Eye (tissue), 1 donor: Measurements from ENCODE around the gene MAP2K7.
"Not testable (repeated sequence)": the region's sequence is repeated elsewhere in the genome, so short reads cannot be mapped to it uniquely, and the experiment has no call there.

Experiments
- DNase-seq: peaks from one replicate; pipeline ENCODE4 v3.0.0-alpha.2; 2015

The MAP2K7 gene

DNA sequence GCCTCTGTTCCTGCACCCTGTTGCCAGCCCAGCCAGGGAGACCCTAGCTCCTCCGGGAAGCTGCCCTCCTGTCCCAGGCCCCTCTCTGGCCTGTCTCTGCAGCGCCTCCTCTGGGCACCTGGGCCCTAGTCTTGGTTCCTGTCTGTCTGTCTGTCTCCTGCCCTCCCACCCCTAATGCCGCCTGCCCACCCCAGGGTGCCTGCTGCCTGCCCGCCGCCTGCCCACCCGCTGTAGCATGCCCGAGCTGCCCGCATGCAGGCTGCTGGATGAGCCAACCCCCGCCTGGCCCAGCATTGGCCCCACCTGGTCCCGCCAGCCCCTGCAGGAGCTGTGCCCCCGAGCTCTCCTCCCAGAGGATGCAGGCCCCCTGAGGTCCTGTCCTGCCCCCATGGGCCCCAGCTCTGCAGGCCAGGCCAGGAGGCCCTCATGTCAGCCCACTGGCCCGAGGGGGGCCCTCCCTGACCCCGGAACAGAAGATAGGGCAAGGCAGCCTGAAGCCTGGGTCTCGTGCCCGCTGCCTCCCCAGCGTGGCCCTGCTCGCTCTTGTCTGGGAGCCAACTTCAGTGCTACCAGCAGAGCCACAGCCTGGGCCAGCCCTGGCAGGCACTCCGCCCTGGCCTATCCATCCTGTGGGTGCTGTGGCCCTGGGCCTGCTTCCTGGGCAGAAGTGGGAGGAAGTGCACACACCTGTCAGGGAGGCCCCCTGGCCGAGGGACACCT lies 5.2 kb downstream of the MAP2K7 start:
- DNase-seq = no peak

DNA sequence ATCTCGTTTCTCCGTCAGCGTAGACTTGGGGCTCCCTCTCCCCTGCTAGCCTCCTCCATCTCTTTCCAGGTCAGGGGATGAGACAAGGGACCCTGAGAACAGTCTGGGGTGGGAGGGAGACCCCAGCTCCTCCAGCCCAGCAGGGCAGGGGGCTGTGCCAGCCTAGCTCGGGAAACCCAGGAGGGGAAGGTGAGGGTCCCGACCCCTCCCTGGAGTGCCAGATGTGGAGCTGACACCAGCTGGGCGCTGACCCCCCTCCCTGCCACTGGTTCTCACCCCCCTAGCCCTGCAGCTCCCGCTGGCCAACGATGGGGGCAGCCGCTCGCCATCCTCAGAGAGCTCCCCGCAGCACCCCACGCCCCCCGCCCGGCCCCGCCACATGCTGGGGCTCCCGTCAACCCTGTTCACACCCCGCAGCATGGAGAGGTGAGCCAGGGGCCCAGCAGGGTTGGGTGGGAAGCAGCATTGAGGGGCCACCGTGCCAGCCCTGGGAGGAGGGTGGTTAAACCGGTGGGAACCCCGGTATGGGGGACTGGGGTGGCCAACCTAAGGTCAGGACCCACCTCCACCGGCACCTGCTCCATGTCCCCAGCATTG lies 5.9 kb downstream of the MAP2K7 start:
- no peak for DNase-seq

DNA sequence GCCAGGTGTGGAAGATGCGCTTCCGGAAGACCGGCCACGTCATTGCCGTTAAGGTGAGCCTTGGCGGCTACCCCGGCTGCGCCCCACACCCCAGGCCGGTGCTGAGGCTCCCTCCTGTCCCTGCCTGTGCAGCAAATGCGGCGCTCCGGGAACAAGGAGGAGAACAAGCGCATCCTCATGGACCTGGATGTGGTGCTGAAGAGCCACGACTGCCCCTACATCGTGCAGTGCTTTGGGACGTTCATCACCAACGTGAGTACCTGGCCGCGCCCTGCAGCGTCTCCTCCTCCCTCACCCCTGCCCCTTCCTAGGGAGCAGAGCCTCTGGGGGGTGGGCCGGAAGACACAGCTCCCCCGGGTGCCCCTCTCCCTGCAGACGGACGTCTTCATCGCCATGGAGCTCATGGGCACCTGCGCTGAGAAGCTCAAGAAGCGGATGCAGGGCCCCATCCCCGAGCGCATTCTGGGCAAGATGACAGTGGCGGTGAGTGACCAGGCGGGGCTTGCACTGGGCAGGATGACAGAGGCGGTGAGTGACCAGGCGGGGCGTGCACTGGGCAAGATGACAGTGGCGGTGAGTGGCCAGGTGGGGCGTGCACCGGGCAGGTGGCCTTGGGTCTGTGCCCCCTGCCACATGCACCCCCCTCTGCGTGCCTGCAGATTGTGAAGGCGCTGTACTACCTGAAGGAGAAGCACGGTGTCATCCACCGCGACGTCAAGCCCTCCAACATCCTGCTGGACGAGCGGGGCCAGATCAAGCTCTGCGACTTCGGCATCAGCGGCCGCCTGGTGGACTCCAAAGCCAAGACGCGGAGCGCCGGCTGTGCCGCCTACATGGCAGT lies 6.9 kb downstream of the MAP2K7 start:
- DNase-seq = no peak

DNA sequence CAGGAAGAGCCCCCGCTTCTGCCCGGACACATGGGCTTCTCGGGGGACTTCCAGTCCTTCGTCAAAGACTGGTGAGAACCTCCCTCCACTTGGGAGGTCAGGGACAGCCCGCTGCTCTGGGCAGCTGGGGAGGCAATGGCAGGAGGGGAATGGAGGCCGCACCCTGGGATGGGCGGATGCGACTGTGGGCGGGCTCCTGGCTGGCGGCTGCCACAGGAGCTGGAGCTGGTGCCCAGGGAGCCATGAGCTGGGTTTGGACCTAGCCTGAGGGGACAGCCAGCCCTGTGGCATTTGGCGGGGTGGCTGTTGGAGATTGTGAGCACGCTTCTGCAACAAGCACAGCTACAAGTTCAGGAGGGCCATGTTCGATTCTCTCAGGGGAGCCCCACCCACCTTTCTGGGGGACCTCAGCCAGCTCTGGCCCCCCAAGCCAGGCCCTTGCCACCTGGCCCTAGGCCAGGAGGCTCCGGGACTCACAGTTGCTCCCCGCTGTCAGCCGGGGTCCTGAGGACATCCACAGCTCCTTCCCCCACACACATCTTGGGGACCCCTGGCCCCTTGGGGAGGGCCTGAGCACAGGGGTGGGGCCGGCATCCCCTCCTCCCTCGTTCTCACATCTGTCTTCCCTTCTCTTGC lies 7.9 kb downstream of the MAP2K7 start:
- no peak for DNase-seq

DNA sequence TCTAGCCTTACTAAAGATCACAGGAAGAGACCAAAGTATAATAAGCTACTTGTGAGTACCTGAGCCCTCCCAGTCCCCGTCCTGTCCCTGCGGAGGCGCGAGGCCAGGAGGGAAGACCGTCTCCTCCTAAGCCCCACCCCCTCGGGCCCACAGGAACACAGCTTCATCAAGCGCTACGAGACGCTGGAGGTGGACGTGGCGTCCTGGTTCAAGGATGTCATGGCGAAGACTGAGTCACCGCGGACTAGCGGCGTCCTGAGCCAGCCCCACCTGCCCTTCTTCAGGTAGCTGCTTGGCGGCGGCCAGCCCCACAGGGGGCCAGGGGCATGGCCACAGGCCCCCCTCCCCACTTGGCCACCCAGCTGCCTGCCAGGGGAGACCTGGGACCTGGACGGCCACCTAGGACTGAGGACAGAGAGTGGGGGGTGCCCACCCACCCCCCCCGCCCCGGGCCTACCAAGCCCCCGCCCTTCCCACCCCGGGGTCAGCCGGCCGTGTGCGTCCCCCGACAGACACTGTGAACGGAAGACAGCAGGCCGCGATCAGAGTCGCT lies 8.5 kb downstream of the MAP2K7 start:
- no peak for DNase-seq

DNA sequence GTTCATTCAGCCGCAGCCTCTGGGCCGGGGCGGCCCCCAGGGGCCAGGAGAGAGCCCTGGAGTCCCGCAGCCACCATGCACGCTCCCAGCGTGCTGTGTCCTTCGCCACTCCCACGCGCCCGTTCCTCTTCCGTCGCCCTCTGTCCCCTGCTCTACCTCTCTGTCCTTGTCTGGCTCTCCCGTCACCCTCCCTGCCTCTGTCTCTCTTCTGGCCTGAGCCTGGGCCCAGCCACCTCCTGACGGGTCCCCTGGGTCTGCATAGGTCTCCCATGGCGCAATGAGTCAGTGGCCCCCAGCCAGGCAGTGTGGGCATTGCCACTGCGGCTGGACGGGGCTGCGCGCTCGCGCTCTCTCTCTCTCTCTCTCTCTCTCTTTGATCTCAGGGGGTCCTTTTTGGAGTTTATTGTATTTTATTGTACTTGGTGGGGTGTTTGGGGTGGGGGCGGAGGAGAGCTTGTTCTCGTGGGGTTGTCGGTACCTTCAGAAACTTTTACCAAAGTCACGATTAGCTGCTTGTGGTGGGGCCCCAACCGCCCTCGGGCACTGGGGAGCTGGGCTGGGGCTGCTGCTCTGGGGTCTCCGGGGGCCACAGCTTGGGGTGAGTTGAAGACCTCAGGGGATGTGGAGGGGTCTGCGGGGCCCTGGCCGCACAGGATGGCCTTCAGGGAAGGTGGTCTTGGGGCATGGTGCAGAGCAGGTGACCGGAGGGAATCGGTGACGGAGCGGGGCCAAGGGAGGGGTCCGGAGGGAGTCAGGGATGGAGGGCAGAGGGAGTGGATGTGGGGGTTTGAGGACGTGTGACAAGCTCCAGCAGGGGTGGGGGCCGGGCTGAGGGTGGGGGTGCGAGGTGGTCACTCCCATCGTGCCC lies 9.3 kb downstream of the MAP2K7 start:
- DNase-seq = no peak

DNA sequence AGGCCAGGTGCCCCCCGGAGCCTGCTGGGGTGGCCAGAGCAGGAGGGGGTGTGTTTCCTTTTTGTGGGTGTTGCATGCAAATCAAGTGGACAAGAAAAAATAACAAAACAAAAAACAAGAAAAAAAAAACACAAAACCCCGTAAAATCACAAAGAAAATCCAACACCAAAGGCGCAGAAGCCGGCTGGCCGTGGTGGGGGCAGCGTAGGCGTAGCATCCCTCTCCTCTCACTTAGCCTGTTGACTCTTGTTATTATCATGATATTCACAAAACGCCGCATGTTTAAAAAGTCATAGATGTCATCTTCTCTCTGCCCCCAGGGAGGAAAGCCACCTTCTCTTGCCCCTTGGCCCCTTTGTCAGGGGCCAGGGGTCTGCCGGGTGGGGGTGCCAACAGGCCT lies 10.0 kb downstream of the MAP2K7 start:
- DNase-seq = no peak

DNA sequence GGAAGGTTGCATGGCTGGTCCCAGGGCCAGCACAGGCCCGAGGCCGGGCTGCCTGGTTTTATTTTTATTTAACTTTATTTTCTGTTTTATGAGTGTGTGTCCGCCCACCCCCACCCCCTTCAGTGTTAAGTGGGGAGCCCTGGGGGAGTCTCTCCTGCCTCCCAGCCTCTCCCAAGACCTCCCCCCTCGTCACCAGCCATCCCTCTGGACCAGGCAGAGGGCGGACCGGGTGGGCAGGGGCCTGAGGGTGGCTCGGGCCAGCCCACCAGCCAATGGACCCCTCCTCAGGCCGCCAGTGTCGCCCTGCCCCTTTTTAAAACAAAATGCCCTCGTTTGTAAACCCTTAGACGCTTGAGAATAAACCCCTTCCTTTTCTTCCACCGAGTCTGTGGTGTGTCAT lies 10.4 kb downstream of the MAP2K7 start:
- DNase-seq = no peak

DNA sequence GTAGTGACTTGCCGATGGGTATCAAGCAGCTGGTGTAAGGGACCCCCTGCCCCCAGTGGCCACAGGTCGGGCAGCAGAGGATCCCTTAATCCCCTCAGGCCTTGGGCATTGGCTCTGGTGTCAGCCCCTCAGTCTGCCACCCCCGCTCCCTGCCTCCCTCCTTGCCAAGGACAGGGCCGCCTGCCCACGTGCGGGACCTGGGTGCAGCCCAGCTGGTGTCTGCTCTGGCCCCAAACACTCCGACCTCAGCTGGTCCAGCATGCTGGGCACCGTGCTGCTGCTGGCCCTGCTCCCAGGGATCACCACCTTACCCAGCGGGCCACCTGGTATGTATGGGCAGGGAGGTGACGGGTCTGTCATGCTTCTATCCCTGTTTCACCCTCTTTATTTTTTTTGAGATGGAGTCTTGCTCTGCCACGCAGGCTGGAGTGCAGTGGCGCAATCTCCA lies 10.9 kb downstream of the MAP2K7 start, which contains the start of gene TGFBR3L:
Gene TGFBR3L, plus strand, starts transcription at position 233 of the 448 bp plus-strand sequence.
- DNase-seq = no peak

DNA sequence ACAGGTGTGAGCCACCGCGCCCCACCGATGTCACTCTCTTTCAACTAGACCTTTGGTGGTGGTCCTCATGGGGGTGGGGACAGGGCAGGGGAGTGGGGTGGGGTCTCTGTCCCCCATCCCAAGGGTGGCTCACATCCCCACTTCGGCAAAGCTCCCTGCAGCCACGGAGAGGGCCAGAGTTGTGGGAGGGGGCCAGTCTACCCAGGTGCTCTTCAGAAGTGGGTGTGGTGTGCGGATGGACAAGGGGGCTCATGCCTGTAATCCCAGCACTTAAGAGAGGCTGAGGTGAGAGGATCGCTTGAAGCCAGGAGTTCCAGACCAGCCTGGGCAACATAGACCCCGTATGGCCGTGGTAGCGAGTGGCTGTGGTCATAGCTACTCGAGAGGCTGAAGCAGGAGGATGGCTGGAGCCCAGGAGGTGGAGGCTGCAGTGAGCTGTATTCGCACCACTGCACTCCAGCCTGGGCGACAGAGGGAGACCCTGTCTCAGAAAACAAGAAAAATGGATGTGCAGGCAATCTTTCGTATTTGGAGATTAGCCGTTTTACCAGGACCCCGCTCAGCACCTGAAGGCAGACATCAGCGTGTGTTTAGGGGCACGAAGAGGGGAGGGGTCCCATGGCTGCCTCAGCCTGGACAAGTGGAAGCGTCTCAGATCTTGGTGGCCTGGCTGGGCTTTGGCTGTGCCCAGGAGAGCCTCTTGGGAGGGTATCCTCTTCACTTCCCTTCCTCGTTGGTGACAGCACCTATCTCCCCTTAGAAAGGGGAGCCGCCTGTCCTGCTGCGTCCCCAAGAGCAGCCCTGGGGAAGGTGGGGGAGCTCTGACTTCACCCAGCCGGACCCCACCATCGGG lies 11.8 kb downstream of the MAP2K7 start:
- peak; percentile 47 for DNase-seq

DNA sequence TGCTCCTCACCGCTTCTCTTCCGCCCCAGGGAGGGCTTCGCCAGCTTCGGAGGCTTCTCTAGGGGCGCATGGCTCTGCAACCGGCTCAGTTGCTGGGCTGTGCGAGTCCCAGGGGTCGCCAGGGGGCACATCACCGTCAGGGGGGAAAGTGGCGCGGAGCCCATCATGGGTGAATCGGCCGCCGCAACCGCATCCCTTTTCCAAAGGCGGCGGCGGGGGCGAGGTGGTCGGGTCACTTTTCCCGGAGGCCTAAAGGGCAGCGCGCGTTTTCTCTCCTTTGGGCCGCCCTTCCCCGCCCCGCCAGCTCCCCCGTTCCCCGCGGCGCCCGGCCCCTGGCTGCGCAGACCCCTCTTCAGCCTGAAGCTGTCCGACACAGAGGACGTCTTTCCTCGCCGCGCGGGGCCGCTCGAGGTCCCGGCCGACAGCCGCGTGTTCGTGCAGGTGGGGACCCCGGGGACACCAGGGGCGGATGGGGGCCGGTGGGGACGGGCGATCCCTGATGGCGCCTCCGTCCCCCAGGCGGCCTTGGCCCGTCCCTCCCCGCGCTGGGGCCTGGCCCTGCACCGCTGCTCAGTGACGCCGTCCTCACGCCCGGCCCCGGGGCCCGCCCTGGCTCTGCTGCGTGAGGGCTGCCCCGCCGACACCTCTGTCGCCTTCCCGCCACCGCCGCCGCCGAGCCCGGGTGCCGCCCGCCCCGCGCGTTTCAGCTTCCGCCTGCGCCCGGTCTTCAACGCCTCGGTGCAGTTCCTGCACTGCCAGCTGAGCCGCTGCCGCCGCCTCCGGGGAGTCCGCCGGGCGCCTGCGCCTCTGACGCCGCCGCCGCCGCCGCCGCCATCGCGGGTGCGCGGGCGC lies 12.7 kb downstream of the MAP2K7 start:
- peak; percentile 56 for DNase-seq

DNA sequence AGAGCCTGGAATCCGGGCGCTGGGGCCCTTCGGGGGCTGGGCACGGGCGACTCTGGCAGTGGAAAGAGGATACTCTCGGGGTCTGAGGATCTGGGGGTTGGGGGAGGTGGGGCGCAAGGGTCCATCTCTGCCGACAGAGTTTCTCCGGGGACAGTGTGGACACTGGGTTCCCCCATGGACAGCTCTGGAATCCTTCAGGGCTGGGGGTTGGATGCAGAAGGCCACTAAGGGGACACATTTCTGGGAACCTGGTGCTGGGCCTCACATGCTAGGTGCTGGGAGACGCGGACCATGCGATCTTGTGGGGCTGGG lies 13.2 kb downstream of the MAP2K7 start:
- DNase-seq = peak; percentile 54

DNA sequence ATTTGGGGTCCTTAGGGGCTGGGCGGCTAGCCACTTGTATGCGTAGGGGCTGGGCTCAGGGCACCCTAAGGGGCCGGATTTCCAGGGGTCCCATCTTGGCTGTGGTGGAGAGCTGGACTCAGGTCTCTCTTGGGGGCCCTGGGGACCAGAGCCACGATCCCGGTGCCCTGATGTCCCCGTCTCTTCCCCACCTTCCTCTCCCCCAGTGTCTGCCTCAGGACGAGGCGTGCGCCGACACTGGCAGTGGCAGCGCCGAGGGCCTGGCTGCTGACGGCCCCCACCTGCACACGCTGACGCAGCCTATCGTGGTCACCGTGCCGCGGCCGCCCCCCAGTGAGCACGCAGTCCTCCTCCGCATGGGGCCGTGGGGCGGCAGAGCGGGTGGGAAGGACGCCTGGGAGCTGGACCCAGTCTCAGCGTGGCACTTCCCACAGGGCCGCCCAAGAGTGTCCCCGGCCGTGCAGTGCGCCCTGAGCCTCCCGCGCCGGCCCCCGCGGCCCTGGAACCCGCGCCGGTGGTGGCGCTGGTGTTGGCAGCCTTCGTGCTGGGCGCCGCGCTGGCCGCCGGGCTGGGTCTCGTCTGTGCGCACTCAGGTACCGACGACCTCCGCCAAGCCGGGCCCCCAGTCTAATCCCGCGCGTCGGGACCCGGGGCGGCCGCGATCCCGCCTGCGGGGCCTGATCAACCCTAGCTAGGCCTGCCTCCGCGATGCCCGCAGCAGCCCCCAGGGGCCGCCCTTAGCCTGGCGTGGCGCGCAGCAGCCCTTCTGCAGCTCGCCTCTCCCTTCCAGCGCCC lies 13.8 kb downstream of the MAP2K7 start:
- DNase-seq = peak; percentile 81

DNA sequence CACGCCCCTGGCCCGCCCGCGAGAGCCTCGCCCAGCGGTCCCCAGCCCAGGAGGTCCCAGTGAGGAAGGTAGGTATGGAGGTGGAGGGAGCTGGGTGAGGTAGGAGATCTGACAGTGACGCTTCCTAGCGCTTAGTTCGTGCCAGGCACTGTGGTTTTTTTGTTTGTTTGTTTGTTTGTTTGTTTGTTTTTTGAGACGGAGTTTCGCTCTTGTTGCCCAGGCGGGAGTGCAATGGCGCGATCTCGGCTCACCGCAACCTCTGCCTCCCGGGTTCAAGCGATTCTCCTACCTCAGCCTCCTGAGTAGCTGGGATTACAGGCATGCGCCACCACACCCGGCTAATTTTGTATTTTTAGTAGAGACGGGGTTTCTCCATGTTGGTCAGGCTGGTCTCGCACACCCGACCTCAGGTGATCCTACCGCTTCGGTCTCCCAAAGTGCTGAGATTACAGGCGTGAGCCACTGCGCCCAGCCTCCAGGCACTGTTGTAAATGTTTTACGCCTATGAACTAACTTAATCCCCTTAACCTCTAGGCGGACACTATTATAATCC lies 14.5 kb downstream of the MAP2K7 start:
- not testable (repeated sequence) for DNase-seq

DNA sequence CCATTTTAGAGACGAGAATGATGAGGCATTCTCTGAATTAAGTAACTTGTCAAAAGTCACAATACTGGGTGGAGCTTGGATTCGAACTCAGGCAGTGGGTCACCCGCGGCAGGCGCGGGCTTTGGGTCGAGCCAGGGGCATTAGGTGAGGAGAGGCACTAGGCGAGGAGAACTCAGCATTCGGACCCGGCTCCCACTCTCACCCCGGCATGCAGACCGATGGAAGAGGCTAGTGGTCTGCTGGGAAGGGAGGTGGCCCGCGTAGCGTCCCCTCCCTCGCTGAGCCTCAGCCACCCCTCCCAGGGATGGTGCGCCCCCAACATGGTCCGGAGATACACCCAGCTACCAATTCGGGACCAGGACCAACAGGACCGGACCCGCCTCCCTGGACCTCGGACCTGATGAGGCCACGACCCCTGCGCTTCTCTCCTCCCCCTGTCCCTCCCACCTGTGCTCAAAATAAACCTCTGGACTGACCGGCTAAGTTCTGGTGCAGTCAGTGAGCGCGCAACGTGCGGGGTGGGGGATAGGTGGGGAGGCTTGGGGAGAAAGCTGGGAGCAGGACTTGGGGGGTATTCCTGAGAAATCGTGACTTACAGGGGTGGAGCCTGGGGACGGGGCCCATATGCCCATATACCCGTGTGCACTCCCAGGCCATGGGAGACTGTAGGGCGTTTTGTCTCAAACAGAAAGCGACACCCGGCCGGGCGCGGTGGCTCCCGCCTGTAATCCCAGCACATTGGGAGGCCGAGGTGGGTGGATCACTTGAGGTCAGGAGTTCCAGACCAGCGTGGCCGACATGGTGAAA lies 15.1 kb downstream of the MAP2K7 start:
- DNase-seq = peak; percentile 20

DNA sequence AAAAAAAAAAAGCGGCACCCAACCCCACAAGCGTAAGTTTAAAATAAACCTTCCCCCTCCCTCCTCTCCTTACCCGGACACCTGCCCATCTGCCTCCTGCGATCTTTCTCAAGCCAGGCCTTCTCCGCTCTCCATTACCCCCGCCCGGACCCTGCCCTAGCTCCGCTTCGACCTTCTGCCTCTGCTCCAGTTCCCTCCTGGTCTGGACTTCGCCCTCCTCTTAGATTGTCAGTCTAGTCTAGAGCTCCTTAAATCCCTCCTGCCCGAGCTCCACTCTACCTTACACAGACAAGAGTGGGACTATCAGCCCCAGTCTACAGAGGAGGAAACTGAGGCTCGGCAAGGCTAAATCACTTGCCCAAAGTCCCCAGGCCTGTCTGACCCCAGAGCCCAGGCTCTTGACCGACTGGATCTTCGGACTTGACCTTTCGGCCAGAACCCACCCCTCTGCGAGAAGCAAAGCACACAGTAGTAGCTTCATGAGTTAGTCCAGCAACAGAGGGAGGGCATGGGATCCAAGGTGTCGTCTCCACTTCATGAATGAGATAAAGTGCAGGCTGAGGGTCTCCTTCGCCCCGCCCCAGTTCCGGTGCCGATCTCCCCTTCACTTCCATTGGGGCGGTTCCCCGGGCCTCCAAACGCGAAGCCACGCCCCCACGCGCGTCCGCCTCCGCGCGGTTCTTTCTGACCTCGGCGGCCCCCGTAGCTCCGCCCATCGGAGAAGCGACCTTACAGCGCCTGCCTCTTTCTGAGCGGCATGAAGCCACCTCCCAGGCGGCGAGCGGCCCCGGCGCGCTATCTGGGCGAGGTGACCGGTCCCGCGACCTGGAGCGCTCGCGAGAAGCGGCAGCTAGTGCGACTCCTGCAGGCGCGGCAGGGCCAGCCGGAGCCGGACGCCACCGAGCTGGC lies 16.2 kb downstream of the MAP2K7 start, which contains the start of gene SNAPC2:
Gene SNAPC2, plus strand, starts transcription at position 729 of the 909 bp plus-strand sequence. Its CDS starts 29 bp downstream, at position 758.
- DNase-seq = peak; percentile 96
